ENCODE results near the gene CETN3. TPM values are rescaled to one million over a fixed set of nuclear protein-coding genes. Genes with fewer than 3 reads are reported as not detected.

Gene CETN3
- total and polyA plus RNA-seq, 9 of the 15 experiments (the other 6 are each of a cell fraction or from before 2014, with no cell fraction given), result 43.3 to 113 (median 82.4) TPM

GRCh38 chr5:90437663-90438062 lies 28.1 kb upstream of the CETN3 start:
- ATAC-seq (no peak), FAIRE-seq (no peak), DNase-seq (ENCODE audit: extremely low read depth in 1 of 4, low spot score in 3 of 4) (no peak)
- TF ChIP-seq ZBTB49 (CRISPR knock-in tag; IDR thresholded peaks at IDR 0.05; ENCODE audit: borderline replicate concordance) (no peak), ELK1 (CRISPR knock-in tag; IDR thresholded peaks at IDR 0.05) (no peak), CBX2 (IDR thresholded peaks at IDR 0.05; ENCODE audit: insufficient read depth, low read length, poor library complexity, severe bottlenecking) (no peak), MLLT1 (IDR thresholded peaks at IDR 0.05) (no peak), RNF219 (CRISPR knock-in tag; IDR thresholded peaks at IDR 0.05) (no peak), ETV5 (CRISPR knock-in tag; IDR thresholded peaks at IDR 0.05; ENCODE audit: low read depth) (no peak), MYNN (IDR thresholded peaks at IDR 0.05) (no peak), MYNN (CRISPR knock-in tag; IDR thresholded peaks at IDR 0.05) (no peak), GTF2F1 (IDR thresholded peaks at IDR 0.05; ENCODE audit: low read depth, low read length) (no peak)
- H4K20me1 ChIP-seq (replicated peaks; ENCODE audit: control insufficient read depth, insufficient read depth, low read length), result no peaks in the 10 kb centered on the region
- in situ Hi-C loops (cut with MboI), result loop anchor here (10.0 kb wide), 1 partner anchor 167 kb away; no protein-coding TSS in a partner anchor
- H3K79me2 ChIP-seq (ENCODE audit: control insufficient read depth, insufficient read depth, low read length), result no peaks in the 10 kb centered on the region
- no peaks in the 10 kb centered on the region for H3K9me1 ChIP-seq (ENCODE audit: control insufficient read depth, insufficient read depth, low read length)
- peaks cover 0 to 7% of the 10 kb centered on the region in 2 experiments; a peak in 2 of 5 replicates for H3K4me1 ChIP-seq (replicated peaks in 1 of 2; ENCODE audit: control insufficient read depth in 2 of 2, insufficient read depth in 2 of 2, low read length in 2 of 2)
- H2AFZ ChIP-seq (ENCODE audit: low read depth, low read length), result no peak overlapping the region
- H3K4me2 ChIP-seq (ENCODE audit: insufficient read depth, low read length), result no peak overlapping the region
- intact Hi-C loops (cut with micrococcal nuclease), result no loop called here
- ChIA-PET CTCF (ENCODE audit: low intra/inter-chr PET ratio) (no interaction called here), POLR2A (interaction anchor here (0.8 to 1.8 kb wide), 3 partner anchors 10 to 37 kb away, joined by 3 to 11 read pairs (median 6); partner anchors contain the start of gene CETN3)
- no peaks in the 10 kb centered on the region for H3K27me3 ChIP-seq (ENCODE audit: control insufficient read depth in 2 of 2, insufficient read depth in 2 of 2, low read length in 2 of 2)
- no peak overlapping the region for H3K27ac ChIP-seq (ENCODE audit: extremely low read depth, low read depth, low read length)
- H3K9ac ChIP-seq (ENCODE audit: insufficient read depth in 1 of 2, low read depth in 2 of 2, low read length in 2 of 2), result no peak overlapping the region
- H3K9me3 ChIP-seq (replicated peaks; ENCODE audit: control insufficient read depth, insufficient read depth, low read depth, low read length), result no peaks in the 10 kb centered on the region
- no peaks in the 10 kb centered on the region for H3K36me3 ChIP-seq (ENCODE audit: control insufficient read depth, insufficient read depth, low read length)
- no peak overlapping the region for H3K4me3 ChIP-seq
- BruUV-seq (replicated peaks), result no TSS peak

Measured in K562 (cell line).